ENCODE measurements around the gene TBC1D4.

TBC1D4 gene

DNA sequence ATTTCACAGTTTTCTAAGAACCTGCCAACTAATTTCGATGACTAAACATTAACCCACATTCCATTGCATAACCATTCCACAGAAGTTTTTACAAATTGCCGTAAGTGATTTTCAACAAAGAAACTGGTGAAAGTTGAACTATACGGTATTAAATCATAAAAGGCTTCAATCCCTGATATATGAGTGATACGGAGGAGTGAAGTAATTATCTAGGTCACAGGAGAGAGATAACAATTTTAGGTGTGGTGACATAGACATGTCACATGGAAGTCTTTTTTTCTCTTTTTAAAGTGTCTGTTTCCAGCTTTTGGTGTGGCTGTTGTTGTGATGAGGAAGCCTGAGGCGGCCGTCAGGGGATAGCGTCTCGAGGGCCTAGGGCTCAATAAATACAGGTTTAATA is 29.4 kb downstream of the TBC1D4 start:
- no peak overlapping the region for H3K4me3 ChIP-seq (ENCODE audit: low read depth, low read length)
- TF ChIP-seq, protein P1, sequence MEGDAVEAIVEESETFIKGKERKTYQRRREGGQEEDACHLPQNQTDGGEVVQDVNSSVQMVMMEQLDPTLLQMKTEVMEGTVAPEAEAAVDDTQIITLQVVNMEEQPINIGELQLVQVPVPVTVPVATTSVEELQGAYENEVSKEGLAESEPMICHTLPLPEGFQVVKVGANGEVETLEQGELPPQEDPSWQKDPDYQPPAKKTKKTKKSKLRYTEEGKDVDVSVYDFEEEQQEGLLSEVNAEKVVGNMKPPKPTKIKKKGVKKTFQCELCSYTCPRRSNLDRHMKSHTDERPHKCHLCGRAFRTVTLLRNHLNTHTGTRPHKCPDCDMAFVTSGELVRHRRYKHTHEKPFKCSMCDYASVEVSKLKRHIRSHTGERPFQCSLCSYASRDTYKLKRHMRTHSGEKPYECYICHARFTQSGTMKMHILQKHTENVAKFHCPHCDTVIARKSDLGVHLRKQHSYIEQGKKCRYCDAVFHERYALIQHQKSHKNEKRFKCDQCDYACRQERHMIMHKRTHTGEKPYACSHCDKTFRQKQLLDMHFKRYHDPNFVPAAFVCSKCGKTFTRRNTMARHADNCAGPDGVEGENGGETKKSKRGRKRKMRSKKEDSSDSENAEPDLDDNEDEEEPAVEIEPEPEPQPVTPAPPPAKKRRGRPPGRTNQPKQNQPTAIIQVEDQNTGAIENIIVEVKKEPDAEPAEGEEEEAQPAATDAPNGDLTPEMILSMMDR (IDR thresholded peaks at IDR 0.05; ENCODE audit: borderline replicate concordance, insufficient read depth, low read depth, low read length) = no peak

DNA sequence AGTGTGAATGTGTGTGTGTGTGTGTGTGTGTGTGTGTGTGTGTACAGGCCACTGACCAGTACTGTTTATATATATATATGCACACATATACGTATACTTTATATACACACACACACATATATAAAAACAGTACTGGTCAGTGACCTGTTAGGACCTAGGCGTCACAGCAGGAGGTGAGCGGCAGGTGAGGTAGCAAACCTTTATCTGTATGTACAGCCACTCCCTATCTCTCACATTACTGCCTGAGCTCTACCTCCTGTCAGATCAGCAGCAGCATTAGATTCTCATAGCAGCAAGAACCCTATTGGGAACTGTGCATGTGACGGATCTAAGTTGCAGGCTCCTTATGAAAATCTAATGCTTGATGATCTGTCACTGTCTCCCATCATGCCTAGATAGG is 34.5 kb downstream of the TBC1D4 start:
- H3K4me3 ChIP-seq (ENCODE audit: low read depth, low read length) = no peak overlapping the region
- TF ChIP-seq, protein P1 (IDR thresholded peaks at IDR 0.05; ENCODE audit: borderline replicate concordance, insufficient read depth, low read depth, low read length) = no peak

DNA sequence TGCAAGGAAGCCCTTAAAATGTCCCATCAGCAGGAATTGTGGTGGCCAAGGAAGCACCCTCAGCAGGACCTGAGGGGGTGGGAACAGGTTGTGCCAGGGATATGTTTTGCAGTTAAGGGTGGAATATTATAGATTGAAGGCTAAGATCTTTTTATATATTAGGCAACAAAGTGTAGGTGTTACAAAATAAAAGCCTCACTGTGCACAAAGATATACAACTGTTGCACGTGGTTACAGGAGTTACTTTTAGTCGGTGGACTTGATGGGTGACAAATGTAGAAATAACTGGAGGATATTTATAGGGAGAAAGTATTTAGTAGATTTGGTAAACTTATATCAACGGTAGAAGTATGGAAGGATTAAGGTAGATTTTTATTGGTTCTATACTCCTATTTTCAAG is 35.1 kb downstream of the TBC1D4 start:
- H3K4me3 ChIP-seq (ENCODE audit: low read depth, low read length) = no peak overlapping the region
- TF ChIP-seq, protein P1 (IDR thresholded peaks at IDR 0.05; ENCODE audit: borderline replicate concordance, insufficient read depth, low read depth, low read length) = no peak

DNA sequence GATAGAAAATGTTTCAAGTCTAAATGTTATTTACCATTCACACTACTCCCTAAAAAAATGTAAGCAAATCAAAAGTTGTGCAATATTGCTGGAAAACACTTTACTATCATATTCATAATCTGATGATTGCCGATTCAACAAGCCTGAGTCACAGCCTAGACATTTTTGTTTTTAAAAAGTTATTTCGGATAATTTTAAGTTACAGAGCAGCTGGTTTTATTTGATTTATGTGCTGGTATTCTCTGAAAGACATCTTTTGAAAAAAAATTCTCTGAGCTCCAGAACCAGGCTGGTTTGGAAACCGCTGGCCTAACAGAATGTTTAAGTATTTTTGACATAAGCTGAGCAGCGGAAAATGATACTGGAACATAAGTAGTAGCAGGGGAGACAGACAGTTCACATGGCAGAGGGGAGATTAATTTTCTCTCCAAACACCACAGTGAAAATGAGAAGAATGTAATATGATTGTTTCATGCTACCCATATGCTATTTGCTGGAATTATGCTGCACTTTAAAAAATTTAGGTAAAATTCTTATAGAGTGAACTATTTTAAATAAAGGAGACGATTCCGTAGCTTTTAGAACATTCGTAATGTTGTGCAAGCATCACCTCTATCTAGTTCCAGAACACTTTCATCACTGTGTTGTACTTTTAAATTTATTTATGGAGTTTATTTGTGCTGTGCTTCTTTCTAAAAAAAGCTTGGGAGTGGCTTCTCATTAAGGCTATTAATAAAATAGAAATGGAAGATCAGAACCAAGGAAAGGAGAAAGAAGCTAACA is 36.1 kb downstream of the TBC1D4 start:
- H3K4me3 ChIP-seq (ENCODE audit: low read depth, low read length) = no peak overlapping the region

DNA sequence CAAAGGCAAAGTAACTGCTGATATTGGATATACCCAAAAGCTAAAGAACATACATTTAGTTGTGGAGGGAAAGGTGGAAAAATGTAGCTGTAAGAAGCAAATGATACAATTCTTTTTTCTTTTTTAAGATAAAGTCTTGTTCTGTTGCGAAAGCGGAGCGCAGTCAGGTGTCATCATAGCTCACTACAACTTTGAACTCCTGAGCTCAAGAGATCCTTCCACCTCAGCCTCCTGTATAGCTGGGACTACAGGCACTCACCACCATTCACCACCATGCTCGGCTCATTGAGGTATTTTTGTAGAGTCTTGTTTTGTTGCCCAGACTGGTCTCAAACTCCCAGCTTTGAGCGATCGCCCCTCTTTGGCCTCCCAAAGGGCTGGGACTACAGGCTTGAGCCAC is 38.0 kb downstream of the TBC1D4 start:
- H3K4me3 ChIP-seq (ENCODE audit: low read depth, low read length) = no peak overlapping the region
- TF ChIP-seq, protein P1 (IDR thresholded peaks at IDR 0.05; ENCODE audit: borderline replicate concordance, insufficient read depth, low read depth, low read length) = no peak

More for the DNA sequence above, 36.1 kb downstream of the TBC1D4 start:
- TF ChIP-seq, protein P1 (IDR thresholded peaks at IDR 0.05; ENCODE audit: borderline replicate concordance, insufficient read depth, low read depth, low read length) = no peak

DNA sequence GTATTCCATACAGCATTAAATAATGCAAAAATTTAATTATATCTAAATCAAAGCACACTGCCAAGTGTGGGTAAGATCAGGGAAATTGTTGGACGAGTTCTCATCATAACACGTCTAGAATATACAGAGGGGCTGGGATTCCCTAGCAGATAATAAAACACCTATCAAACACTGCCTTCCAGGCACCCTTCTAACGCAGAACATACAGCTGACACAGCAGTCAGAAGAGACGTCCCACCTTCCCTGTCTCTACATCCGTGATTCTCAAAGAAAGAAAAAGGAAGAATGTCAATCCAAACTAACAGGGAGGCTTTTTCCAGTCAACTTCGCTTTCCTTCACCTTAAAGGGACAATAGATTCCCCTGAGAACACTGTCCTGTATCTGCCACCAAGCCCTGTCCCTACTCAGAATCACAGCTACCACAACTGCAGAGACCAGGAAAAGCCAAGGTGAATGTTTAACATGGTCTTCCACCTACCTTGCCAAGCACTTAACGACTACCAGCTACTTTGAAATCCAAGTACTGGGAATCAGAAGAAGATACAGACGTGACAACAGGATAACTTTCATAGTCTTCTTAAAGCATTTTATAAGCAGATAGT is 38.5 kb downstream of the TBC1D4 start:
- TF ChIP-seq, protein P1 (IDR thresholded peaks at IDR 0.05; ENCODE audit: borderline replicate concordance, insufficient read depth, low read depth, low read length) = no peak
- no peak overlapping the region for H3K4me3 ChIP-seq (ENCODE audit: low read depth, low read length)

DNA sequence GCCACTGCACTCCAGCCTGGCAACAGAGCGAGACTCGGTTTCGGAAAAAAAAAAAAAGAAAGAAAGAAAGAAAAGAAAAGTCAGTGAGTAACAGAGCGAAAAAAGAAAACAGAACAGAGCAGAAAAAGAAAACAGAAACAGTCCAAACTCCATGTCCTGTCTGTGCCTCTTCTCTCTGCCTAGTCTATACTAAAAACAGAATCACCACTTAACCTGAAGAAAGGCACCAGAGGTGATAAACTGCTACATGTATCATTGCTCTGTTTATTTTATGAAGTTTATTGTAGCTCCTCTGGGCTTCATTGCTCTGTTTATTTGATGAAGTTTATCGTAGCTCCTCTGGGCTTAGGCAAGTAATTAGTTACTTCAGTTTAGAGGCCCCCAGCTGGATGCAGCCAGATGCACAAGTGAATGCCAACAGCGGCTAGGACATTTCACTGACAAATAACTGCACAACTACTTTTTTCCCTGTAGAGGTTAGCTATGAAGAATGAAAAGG is 39.2 kb downstream of the TBC1D4 start:
- TF ChIP-seq, protein P1 (IDR thresholded peaks at IDR 0.05; ENCODE audit: borderline replicate concordance, insufficient read depth, low read depth, low read length) = no peak
- H3K4me3 ChIP-seq (ENCODE audit: low read depth, low read length) = no peak overlapping the region
